AML-193 (cell line): ENCODE data around the gene MAD1L1.

Experiments
- DNase-seq, 2 experiments: peaks; one replicate each; lab custom pipeline; 2025; lab: John Stamatoyannopoulos, UW

Gene MAD1L1

GRCh38 chr7:1787241-1787640 lies 445.5 kb downstream of the MAD1L1 start:
- no peak for DNase-seq

- DNase-seq, result no peak
These were observed 446.9 kb downstream of the MAD1L1 start for GRCh38 chr7:1785839-1786238.

GRCh38 chr7:1781369-1781768 lies 451.4 kb downstream of the MAD1L1 start:
- no peak for DNase-seq

GRCh38 chr7:1779445-1779844 lies 453.3 kb downstream of the MAD1L1 start:
- no peak for DNase-seq

GRCh38 chr7:1777122-1777521 lies 455.6 kb downstream of the MAD1L1 start:
- DNase-seq, result no peak

GRCh38 chr7:1775389-1775788 lies 457.4 kb downstream of the MAD1L1 start:
- DNase-seq, result no peak

- no peak for DNase-seq
These were observed 462.4 kb downstream of the MAD1L1 start for GRCh38 chr7:1770331-1770730.

- DNase-seq, result no peak
These were observed 463.2 kb downstream of the MAD1L1 start for GRCh38 chr7:1769286-1770200.

GRCh38 chr7:1768832-1769231 lies 463.9 kb downstream of the MAD1L1 start:
- DNase-seq, result no peak

- no peak for DNase-seq
These were observed 465.2 kb downstream of the MAD1L1 start for GRCh38 chr7:1767524-1767923.
